ENCODE results near the gene PIEZO1.

PIEZO1 gene

DNA sequence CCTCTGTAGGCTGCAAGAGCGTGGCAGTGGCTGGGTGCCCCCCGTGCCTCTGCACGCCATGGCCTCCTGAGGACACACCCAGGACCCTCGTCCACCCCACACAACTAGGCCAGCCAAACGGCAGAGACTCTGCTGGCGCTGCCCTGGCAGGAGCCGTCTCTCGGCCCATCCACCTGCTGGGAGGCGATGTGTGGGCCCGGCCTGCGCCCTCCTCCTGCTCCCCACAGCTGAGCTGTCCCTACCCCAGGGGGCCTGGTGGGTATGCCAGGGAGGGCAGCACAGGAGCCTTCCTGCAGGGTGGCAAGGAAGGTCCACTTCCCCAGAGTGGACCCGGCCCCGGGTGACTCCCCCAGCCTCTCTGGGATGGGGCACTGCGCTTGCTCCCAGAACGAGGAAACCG is 85.8 kb downstream of the PIEZO1 start:
- DNase-seq = no peak

- DNase-seq = no peak
Measured at GRCh38 chr16:88698646-88699045, 86.4 kb downstream of the PIEZO1 start.

GRCh38 chr16:88697831-88698615 is 87.0 kb downstream of the PIEZO1 start:
- DNase-seq = no peak

- no peak for DNase-seq
Measured at GRCh38 chr16:88697116-88697830, 87.7 kb downstream of the PIEZO1 start.

DNA sequence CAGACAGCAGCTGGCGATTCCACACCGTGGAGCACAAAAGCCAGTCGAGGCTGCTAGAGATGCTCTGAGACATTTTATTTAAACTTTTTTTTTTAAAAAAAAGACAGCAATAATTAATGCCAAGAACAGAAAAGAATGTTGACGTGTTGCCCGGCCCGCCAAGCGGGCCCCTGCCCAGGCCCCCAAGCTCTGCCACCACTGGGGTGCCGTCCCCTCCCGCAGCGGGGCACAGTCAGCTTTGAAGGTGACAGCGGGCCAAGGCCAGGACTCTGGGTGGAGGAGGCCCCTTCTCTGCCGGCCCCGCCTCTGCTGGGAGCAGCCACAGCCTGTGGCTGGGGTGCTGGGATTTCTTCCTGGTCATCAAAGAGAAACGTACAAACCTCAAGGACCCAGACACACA is 88.6 kb downstream of the PIEZO1 start:
- no peak for DNase-seq

DNA sequence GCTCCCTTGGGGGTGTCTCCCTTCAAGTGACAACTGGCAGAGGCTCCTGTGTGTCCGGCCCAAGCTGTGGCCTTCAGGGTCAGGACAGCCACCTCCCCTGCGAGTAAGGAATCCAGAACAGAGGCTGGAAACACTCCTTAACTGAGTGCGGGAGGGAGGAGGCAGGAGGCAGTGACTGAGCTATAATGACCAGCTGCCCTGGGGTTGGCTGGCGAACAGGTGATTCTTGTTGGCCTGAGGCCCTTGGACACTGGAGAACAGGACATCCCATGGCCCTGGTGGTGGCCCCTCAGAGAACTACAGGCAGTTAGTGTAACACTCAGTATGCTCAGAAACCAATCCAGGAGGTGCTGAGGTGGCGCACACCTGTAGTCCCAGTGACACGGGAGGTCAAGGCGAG is 89.3 kb downstream of the PIEZO1 start:
- no peak for DNase-seq

DNA sequence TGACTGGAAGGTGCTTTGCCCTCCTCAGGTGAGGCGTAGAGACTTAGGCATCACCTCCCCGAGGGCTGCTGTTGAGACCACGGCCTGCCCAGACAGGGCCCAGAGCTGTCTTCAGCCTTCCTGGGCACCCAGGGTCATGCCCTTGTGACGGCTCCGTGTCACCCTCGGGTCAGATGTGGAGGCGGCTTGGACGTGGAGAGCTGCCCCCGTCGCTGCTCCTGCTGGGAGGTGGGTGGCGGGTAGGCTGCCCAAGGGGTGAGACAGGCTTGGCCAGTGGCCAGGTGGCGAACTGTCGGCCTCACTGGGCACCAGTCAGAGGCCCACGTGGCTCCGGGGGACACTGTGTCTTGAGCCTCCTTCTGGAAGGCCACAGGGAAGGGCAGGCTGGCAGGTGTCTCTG is 89.8 kb downstream of the PIEZO1 start:
- DNase-seq = no peak

GRCh38 chr16:88694221-88695087 is 90.6 kb downstream of the PIEZO1 start:
- no peak for DNase-seq

- DNase-seq = no peak
Measured at GRCh38 chr16:88693420-88694177, 91.4 kb downstream of the PIEZO1 start.

DNA sequence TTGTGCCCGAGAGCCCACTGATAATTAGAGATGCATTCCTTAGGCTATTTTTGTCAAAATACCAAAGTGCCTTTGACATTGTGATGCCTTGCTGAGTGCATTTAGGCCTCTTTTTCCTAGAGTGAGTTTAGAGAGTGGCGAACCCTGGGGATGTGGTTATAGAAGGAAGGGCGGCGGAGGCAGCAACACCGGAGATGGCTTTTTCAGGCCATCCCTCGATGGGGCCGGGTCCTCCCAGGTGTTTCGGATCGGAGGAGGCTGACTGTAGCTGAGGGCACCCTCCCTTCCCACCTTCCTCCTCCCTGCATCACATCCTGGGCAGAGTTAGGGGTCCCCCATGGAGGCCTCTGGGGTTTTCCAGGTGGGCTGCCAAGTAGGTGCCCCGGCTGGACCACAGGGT is 92.2 kb downstream of the PIEZO1 start:
- DNase-seq = no peak

- no peak for DNase-seq
Measured at GRCh38 chr16:88691924-88692560, 93.0 kb downstream of the PIEZO1 start.

- DNase-seq = no peak
Measured at GRCh38 chr16:88691129-88691813, 93.7 kb downstream of the PIEZO1 start.

GRCh38 chr16:88690341-88691128 is 94.5 kb downstream of the PIEZO1 start:
- no peak for DNase-seq

DNA sequence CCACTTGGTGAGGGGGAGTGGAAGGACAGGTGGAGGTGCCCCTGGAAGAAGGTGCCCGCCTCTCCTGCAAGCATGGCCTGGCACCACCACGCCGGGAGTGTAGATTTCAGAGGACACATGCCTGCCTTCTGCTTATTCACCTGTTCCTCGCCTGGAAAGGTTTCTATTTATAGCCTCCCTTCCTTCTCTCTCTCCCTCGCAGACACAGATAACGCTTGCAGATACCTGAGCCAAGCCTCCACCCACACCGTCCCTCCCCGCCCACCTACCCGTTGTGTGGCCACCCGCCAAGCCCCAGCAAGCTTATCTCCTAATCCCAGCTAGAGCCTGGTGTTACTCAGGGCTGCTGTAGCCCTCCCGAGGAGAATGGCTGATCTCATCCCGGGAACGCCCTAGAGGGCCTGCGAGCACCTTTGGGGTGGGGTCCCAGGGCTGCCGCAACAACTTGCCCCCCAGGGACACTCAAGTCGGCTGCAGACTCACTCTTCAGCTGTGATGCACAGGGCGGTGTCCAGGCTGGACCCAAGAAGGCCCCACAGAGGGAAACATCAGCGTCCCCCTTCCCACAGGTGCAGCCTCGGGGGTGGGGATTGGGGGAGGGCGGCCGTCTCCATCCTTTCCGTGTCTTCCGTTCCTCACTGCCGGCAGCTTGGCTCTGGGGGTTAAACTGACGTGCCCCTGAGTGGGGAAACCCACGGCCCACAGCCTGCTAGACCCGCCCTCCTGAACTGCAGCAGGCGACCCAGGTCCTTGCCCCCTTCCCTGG is 96.8 kb downstream of the PIEZO1 start:
- DNase-seq = no peak

- DNase-seq = no peak
Measured at GRCh38 chr16:88687676-88688012, 97.4 kb downstream of the PIEZO1 start.

- no peak for DNase-seq
Measured at GRCh38 chr16:88687254-88687576, 97.8 kb downstream of the PIEZO1 start.

- no peak for DNase-seq
Measured at GRCh38 chr16:88686439-88687253, 98.4 kb downstream of the PIEZO1 start, which contains the start of gene SNAI3. TSS of gene SNAI3 (minus strand) at chr16:88686507. CDS start at chr16:88686406, 101 bp downstream.

DNA sequence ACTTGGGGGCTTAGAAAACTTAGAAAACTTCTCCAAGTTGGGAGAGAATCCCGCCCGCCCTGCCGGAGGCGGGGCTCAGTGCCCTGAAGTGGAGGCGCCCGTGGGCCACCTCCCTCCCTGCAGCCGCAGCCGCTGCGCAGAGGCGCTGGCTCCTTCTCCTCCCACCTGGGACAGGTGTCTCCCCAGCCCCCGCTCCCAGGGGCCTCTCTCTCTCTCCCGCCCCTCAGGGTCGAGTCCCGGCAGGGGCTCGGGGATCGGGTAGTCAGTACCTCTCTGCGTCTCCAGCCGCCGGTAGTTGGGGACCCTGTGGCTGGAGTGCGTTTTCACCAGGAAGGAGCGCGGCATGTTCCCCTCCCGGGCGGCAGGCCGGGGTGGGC is 99.0 kb downstream of the PIEZO1 start:
- no peak for DNase-seq

Data from NCI-H2081 treated with DMSO at 0.1 percent for 48 hours (cell line).